Lower leg skin (tissue), 4 donors: ENCODE results near the gene STAT5A. TPM values are rescaled to one million over a fixed set of nuclear protein-coding genes. Genes with fewer than 3 reads are reported as not detected.

Experiments
- DNase-seq, 2 donors: peaks; one replicate each; pipeline ENCODE4 v3.0.0-alpha.2; 2019; ENCODE audit warnings: low spot score in 2 of 2
- H3K4me3 ChIP-seq: fragments of 200-600 bp; sonication (generic); 2 replicates; pipeline ENCODE4 v1.5.1; 2017; ENCODE audit warnings: mild to moderate bottlenecking, low read depth; ENCODE audit not compliant: poor library complexity, severe bottlenecking
- CTCF ChIP-seq, 3 donors: fragments of 450-650 bp; IDR thresholded peaks; one replicate each; pipeline ENCODE4 v1.5.1; 2016; ENCODE audit warnings: antibody characterized with exemption in 3 of 3, mild to moderate bottlenecking in 3 of 3, moderate library complexity in 2 of 3
- POLR2A ChIP-seq, 2 donors: fragments of 450-650 bp; IDR thresholded peaks; one replicate each; pipeline ENCODE4 v1.6.1; 2016 to 2017; ENCODE audit warnings: antibody characterized with exemption in 2 of 2, mild to moderate bottlenecking in 1 of 2, moderate library complexity in 1 of 2
- WGBS, 2 donors: methylation state at CpG; one replicate each; pipeline ENCODE4 v1.1.5; 2018; 5-methylcytosine and 5-hydroxymethylcytosine counted together
- intact Hi-C: fragments of 100-400 bp; cut with DNase I; formaldehyde crosslinking; loops from one replicate; pipeline ENCODE4 v1.15.0; 2023; ENCODE audit warnings: low total_unique reads
- total RNA-seq, 4 donors: library from RNA; depleted of rRNA; stranded (reverse); fragments of >200 nt; gene quantifications; one replicate each; pipeline ENCODE4 v1.1.0, GENCODE V29; 2016

Gene STAT5A
- total RNA-seq, 4 donors from 2014 or later = 25.1 to 60.9 (median 48.0) TPM

GRCh38 chr17:42285346-42286050 is 2.8 kb upstream of the STAT5A start:
- intact Hi-C loops = no loop called here
- WGBS, 2 donors = 89% methylated on average over 11 of the region's 11 CpGs

GRCh38 chr17:42286411-42287221 is 1.7 kb upstream of the STAT5A start:
- 8 to 12% methylated on average over 5 of the region's 5 CpGs for WGBS, 2 donors
- peak; percentile 60 to 90 for DNase-seq
- TF ChIP-seq CTCF (IDR thresholded peaks at IDR 0.05) (no peak), POLR2A (IDR thresholded peaks at IDR 0.05) (no peak)
- intact Hi-C loops = no loop called here
- no peak overlapping the region for H3K4me3 ChIP-seq

More at GRCh38 chr17:42285346-42286050, 2.8 kb upstream of the STAT5A start:
- no peak overlapping the region for H3K4me3 ChIP-seq
- no peak for TF ChIP-seq CTCF (IDR thresholded peaks at IDR 0.05)
- TF ChIP-seq POLR2A (IDR thresholded peaks at IDR 0.05) = no peak
- DNase-seq = peak in 1 of 2 donors; percentile 63

GRCh38 chr17:42287305-42287976 is 857 bp upstream of the STAT5A start:
- no peak for TF ChIP-seq POLR2A (IDR thresholded peaks at IDR 0.05)
- no peak for TF ChIP-seq CTCF (IDR thresholded peaks at IDR 0.05)
- peak in 1 of 2 donors; percentile 90 for DNase-seq
- intact Hi-C loops = no loop called here
- peak overlapping the region; percentile 57 for H3K4me3 ChIP-seq
- WGBS, 2 donors = 5 to 8% methylated on average over 14 of the region's 14 CpGs

GRCh38 chr17:42288803-42289610 is 709 bp downstream of the STAT5A start:
- WGBS, 2 donors = 29 to 38% methylated on average over 17 to 31 of the region's 44 CpGs
- TF ChIP-seq CTCF (IDR thresholded peaks at IDR 0.05) = no peak
- no peak for TF ChIP-seq POLR2A (IDR thresholded peaks at IDR 0.05)
- H3K4me3 ChIP-seq = peak overlapping the region; percentile 57
- intact Hi-C loops = no loop called here
- peak in 1 of 2 donors; percentile 90 for DNase-seq

GRCh38 chr17:42289611-42290181 is 1.4 kb downstream of the STAT5A start:
- H3K4me3 ChIP-seq = no peak overlapping the region
- 73 to 78% methylated on average over 8 to 9 of the region's 9 CpGs for WGBS, 2 donors
- TF ChIP-seq POLR2A (IDR thresholded peaks at IDR 0.05) = no peak
- TF ChIP-seq CTCF (IDR thresholded peaks at IDR 0.05) = no peak
- intact Hi-C loops = no loop called here
- peak in 1 of 2 donors; percentile 86 for DNase-seq
